ENCODE results near the gene ZNF622.
"Not testable (repeated sequence)": the region's sequence is repeated elsewhere in the genome, so short reads cannot be mapped to it uniquely, and the experiment has no call there.

ZNF622 gene

DNA sequence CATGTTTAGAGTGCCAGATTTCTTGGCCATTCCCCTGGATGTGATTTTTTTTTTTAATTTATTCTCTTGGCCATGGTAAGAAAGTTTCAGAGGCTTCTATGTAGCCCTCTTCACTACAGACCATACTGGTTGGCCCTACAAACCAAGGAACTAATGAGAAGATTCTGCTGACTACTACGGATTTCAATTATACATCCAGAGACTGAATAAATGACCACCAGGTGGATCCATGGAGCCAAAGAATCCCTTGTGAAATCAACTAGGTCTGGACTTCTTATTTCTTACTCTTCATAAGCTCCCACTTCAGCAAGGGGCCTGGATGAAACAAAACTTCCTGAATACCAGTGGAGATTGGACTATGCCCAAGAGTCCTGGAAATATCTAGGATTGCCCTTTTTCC is 27.6 kb downstream of the ZNF622 start:
- in situ Hi-C loops (cut with HindIII; ENCODE audit: low sequenced_read_pairs): no loop called here

DNA sequence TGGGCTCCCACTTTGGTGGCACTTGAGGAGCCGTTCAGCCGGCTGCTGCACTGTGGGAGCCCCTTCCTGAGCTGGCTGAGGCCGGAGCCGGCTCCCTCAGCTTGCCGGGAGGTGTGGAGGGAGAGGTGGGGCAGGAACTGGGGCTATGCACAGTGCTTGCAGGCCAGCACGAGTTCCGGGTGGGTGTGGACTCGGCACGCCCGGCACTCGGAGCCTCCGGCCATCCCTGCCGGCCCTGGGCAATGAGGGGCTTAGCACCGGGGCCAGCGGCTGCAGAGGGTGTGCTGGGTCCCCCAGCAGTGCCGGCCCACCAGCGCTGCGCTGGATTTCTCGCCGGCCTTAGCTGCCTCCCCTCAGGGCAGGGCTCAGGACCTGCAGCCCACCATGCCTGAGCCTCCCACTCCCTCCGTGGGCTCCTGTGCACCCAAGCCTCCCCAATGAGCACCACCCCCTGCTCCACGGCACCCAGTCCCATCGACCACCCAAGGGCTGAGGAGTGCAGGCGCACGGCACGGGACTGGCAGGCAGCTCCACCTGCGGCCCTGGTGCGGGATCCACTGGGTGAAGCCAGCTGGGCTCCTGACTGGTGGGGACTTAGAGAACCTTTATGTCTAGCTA is 29.4 kb downstream of the ZNF622 start:
- in situ Hi-C loops (cut with HindIII; ENCODE audit: low sequenced_read_pairs): not testable (repeated sequence)

DNA sequence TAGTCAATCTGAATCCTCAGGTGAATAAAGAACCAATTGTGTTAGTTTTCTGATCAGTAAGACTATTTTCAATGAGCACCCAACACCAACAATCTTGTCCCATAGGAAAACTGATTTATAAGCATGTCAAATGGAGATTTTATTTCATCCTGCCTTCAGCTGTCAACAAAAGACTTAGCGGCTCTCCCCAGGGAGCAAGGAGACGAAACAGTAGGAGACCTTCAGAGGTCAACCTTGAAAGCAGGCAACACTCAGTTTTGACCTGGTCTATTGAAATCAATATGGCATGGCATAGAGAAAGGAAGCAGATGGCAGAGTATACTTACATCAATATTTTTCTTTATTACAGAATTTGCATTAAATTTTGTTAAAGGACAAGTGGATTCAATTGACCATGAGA is 34.1 kb downstream of the ZNF622 start:
- in situ Hi-C loops (cut with HindIII; ENCODE audit: low sequenced_read_pairs): no loop called here

DNA sequence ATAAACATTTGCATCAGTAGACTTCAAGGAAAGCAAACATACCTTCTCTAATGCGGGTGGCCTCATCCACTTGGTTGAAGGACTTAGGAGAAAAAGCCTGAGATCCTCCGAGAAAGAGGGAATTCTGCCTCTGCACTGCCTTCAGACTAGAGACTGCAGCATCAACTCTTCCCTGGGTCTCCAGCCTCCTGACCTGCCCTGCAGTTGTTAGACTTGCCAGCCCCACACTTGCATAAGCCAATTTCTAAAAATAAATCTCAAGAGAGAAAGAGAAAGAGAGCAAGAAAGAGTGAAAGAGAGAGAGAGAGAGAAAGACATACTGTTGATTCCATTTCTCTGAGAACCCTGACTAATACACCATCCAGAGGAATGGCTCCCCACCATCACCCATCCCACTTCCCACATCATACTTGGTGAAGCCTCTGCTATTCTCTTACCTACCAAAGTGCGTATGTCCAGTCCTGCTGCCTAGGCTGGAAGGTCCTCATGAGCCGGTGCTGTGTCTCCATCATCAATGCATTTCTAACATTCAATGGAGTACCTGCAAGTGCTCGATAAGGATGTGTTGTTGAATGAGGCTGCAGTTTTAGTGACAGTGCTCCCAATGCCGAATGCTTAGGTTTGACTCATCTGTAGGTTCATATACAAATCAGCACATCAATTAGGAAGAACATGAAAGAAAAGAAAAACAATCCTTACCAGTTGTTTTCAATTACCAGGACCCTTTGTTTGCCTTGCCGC is 35.1 kb downstream of the ZNF622 start:
- in situ Hi-C loops (cut with HindIII; ENCODE audit: low sequenced_read_pairs): no loop called here

DNA sequence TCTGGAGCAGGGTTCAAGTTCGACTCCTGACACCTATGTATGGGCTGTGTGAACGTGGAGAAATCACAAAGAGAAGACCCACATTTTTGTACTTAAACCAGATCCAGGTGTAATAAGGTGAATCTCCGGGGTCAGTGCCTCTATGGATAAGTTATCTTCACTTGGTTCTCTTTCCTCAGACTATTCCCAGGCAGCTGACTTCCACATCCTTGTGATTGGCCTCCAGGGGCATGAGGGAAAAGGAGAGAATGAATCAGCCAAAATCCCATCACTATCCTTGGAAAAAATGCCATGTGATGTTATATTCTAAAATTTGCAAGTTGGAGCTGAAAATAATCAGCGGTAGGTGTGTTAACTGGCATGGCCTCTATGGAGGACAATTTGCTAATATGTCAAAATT is 37.2 kb downstream of the ZNF622 start:
- in situ Hi-C loops (cut with HindIII; ENCODE audit: low sequenced_read_pairs): no loop called here

DNA sequence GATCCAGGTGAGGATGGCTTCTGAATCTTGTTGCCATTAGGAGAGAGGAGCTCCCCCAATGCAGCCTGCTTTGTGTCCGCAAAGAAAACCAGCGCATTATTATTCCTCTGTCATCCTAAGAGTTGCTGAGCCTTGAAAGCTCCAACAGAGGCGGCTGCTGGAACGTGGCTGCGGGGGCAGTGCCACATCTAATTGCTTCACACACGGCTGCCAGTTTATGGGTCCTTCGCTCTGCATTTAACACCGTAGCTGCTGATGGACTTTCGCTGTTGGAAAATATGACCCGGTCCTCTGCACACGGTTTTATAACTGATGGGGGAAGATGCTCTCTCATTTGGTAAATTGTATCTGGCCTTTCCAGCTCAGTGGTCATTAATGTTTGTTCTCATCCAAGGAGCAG is 38.0 kb downstream of the ZNF622 start:
- in situ Hi-C loops (cut with HindIII; ENCODE audit: low sequenced_read_pairs): no loop called here

DNA sequence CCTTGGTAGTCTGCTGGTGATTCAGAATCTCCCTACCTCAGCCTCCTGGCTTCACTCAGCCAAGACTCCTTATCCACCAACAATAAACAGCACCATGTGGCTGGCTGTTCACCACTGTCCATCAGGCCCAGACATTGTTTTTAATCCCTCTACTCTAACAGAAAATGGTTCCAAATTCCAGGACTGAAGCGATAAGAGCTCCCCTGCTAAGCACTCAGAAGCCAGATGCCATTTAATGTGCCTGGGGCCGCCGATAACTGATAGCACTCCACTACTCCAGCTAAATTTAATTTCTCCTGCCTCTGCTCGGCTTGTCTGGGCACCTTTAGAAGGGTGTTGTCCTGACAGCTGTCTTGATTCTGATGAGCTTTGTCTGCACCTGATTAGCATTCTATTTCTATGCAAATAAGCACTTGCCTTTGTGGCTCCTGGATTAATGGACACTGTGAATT is 47.1 kb downstream of the ZNF622 start:
- in situ Hi-C loops (cut with HindIII; ENCODE audit: low sequenced_read_pairs): no loop called here

DNA sequence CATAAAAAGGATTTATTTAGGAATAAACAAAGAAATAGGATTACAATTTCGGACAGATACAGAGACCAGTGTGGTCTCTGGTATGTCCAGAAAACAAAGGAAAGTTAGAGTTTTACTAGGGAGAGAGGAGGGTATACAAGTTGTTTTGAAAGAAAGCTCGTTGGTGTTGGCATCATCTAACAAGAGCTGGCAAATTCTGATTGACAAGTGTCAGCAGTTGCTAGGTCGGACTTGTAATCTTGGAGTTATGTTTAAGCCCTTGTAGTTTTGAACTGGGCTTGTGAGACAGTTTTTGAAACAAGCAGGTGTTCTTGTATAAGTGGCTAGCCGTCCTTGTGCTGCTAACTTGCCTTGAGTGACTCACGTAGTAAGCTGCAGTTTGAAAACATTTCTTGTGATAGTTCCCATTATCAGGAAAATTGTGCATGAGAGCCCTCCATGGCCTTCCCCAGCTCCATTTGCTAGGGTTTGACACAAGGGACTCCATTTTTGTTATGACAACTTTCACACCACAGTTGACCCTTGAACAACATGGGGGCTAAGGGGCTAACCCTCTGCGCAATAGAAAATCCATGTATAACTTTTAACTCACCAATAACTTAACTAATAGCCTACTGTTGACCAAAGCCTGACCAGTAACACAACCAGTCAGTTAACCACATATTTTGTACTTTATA is 48.1 kb downstream of the ZNF622 start:
- in situ Hi-C loops (cut with HindIII; ENCODE audit: low sequenced_read_pairs): no loop called here

DNA sequence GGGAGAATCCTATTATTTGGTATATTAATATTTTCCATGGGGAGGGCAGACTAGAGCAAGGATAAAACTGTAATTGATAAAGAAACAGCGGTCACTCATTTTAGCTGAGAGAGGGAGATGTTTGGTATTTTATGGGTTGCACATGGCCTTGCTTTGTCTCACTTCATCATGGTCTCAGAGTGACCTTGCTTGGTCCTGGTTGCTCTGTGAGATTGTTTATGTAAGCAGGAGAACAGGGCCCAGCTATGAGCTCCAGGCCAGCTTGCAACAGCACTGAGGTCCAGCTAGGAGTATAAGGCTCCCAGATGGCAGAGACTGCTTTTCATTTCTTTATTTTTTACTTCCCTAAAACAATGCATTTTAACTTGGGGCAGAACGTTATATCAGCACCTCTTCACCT is 50.7 kb downstream of the ZNF622 start:
- in situ Hi-C loops (cut with HindIII; ENCODE audit: low sequenced_read_pairs): no loop called here

DNA sequence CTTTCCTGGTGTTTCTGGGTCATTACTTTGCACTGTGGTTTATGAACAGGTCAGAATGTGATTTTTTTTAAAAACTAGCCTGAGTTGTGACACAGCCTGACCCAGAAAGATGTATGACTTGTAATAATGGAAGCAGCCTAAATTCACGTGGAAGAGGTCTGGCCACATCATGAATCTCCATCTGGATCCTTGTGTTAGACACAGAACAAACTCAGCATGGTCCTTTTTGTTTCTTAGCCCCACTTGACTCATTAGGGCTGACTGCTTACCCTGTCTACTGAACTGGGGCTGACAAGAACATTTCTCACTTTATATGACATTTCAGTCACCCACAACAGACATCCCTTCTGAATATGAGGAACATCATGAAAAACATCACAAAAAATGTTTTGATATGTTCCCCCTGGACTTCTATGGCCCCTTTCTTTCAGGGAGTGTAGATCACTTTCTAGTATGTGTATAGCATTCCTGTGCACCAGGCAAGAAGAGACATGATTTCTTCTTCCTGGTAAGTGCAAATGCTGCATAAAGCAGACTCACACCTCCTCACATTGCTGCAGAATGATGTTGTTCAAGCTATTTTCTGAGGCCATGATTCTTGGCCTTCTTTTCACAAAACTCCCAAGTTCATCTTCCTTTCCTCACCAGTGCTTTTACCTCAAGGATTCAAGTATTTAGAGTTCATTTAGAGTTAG is 52.3 kb downstream of the ZNF622 start:
- in situ Hi-C loops (cut with HindIII; ENCODE audit: low sequenced_read_pairs): no loop called here

DNA sequence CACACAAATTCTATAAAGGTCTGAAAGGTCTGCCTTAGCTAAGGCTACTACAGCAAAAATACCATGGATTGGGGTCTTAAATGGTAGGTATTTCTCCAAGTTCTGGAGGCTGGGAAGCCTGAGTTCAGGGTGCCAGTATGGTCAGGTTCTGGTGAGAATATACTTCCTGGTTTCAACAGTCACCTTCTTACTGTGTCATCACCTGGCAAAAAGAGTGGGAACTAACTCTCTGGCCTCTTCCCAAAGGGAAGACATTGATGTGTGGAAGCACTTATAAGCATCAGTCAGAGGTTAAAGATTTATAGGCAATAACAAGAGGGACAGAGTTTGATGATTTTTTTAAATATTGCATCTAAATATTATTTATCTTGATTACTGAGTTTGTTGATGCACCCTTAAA is 53.0 kb downstream of the ZNF622 start:
- in situ Hi-C loops (cut with HindIII; ENCODE audit: low sequenced_read_pairs): no loop called here

DNA sequence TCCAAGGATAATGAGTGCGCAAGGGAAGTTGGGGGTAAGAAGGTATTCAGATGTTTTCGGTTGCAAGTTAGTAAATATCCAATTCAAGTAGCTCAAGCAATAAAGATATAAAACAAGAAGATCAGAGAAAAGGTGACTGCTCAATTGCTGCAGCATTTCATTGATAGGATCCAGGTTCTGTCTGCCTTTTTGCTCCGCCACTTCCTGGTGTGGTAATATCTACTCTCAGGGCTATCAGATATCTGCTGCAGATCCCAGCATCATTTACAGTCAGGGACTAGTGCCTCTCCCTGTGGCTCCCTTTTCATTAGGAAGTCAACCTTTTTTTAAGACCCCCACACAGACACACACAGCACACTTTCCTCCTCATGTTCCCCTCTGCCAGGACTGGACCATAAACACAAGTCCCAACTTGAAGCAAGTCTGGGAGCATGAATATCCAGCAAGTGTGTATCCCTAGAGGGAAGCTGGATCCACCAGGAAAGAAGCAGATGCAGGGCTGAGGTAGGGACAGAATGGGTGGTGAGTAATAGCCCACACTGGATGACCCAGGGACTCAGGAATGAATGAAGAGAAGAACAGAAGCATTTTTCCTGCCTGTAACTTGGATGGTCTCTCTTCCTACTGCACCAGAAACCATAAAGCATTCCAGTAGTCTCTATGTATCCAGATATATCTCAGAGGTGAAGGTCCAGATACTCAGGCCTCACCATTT is 53.7 kb downstream of the ZNF622 start:
- in situ Hi-C loops (cut with HindIII; ENCODE audit: low sequenced_read_pairs): no loop called here

DNA sequence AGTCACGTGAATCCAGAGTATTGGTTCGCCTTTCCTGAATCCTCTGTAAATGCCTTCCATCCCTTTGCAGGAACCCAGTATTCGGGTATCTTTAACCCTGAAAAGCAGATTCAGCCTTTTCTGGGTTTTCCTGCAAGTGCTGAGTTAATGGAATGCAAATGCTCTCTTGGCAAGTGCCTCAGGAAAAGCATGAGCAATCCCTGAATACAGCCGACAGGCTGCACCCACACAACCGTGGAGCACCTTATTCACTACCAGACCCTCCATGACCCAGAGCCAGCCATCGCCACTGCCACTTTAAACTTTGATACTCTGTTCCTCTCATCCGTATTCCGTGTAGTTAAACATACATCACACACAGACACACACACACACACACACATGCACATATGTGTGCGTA is 54.4 kb downstream of the ZNF622 start:
- in situ Hi-C loops (cut with HindIII; ENCODE audit: low sequenced_read_pairs): no loop called here

DNA sequence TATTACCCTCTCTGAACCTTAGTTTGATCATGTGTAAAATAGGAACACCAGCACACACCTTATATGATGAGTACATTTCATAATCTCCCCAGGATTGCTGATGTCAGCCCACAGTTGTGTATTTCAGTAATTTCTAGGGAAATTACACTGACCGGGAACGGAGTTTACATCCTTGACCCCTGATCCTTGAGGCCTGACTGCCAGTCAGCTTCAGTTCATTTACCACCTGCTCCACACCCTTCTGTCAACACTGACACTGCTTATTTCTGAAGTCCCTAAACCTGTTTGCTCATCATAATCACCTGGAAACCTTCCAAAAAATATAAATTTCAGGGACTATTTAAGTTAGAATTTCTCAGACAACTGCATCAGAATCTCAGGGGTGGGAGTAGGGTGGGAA is 55.3 kb downstream of the ZNF622 start:
- in situ Hi-C loops (cut with HindIII; ENCODE audit: low sequenced_read_pairs): no loop called here

DNA sequence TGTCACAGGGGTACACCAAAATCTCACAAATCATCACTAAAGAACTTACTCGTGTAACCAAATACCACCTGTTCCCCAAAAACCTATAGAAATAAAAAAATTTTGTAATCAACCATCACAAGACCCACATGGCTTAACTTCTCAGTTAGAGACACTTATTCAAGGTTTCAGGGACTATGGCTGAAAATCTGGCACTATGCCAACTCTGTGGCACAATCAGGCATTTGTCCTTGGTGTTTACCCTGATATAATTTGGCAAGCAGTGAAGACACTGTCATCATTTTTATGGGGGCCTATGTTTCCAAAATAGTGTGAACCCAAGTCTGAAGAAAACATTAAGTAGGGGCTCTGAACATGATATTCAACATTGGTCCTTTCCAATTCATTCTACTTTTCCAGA is 59.0 kb downstream of the ZNF622 start:
- in situ Hi-C loops (cut with HindIII; ENCODE audit: low sequenced_read_pairs): no loop called here

DNA sequence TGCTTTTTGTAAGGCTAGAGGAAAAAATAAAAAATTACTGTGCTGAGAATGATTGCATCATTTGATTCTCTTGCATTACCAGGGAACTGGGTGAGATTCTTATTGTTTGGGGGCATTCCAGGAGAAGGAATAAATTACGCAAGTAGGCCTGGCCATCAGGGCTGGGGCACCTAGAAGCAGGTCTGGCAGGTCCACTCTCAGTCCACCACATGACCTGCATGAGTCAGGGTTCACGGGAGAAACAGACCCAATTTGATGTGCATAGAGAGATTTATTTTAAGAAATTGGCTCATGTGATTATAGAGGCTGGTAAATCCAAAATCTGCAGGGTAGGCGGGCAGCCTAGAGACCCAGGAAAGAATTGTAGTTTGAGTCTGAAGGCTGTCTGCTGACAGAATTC is 59.6 kb downstream of the ZNF622 start:
- in situ Hi-C loops (cut with HindIII; ENCODE audit: low sequenced_read_pairs): no loop called here
